Astrocyte (in vitro differentiated cells and primary cell): Measurements from ENCODE around the gene P2RY8.

Source experiments
- EZH2 ChIP-seq: IDR thresholded peaks from 2 replicates; pipeline ENCODE4 v1.6.1; 2012; ENCODE audit warnings: mild to moderate bottlenecking, low read length, inconsistent platforms; ENCODE audit not compliant: insufficient read depth
- TF ChIP-seq, protein P1 (sequence below): IDR thresholded peaks from 2 replicates; pipeline ENCODE4 v1.5.1; 2011; ENCODE audit warnings: low read depth, mild to moderate bottlenecking, inconsistent platforms, low read length, moderate library complexity; ENCODE audit not compliant: insufficient read depth

DNA sequence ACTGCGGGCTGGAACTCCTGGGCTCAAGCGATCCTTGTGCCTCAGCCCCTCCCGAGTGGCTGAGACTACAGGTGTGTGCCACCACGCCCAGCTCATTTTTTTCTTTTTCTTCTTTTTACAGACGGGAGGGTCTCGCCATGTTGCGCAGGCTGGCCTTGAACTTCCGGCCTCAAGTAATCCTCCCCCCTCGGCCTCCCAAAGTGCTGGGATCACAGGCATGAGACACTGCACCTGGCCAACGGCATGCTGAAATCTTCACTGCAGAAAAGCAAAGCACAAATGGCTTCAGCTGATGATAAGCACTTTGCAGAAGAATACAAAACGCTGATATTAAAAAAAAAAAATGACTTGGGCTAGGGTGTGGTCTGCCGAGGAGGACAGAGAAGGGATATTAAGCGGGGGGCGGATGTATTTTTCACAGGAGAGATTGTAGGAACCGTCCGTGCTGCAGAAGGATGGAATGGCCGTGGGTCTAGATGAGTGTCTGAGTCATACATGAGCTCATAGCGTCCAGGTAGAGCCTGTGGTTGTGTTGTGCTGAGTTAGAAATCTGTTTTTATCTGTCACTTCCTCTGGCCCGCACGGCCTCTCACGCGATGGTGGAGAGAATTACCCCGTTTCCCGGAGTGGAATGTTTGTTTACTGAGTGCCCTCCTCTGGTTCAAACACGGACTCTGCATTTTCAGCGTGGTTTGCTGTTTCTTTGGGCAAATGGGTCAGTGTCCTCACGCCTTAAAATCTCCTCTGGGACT lies 45.9 kb upstream of the P2RY8 start:
- TF ChIP-seq, protein P1, sequence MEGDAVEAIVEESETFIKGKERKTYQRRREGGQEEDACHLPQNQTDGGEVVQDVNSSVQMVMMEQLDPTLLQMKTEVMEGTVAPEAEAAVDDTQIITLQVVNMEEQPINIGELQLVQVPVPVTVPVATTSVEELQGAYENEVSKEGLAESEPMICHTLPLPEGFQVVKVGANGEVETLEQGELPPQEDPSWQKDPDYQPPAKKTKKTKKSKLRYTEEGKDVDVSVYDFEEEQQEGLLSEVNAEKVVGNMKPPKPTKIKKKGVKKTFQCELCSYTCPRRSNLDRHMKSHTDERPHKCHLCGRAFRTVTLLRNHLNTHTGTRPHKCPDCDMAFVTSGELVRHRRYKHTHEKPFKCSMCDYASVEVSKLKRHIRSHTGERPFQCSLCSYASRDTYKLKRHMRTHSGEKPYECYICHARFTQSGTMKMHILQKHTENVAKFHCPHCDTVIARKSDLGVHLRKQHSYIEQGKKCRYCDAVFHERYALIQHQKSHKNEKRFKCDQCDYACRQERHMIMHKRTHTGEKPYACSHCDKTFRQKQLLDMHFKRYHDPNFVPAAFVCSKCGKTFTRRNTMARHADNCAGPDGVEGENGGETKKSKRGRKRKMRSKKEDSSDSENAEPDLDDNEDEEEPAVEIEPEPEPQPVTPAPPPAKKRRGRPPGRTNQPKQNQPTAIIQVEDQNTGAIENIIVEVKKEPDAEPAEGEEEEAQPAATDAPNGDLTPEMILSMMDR, result no peak
- TF ChIP-seq EZH2, result no peak
